GM23338 (cell line): ENCODE results near the gene ODF2L. TPM values are rescaled to one million over a fixed set of nuclear protein-coding genes. Genes with fewer than 3 reads are reported as not detected.

Experiments used
- ATAC-seq: fragments of 200-7000 bp; cut with Tn5 transposase; 3 replicates; pipeline ENCODE4 v1.9.1; 2020
- DNase-seq: peaks from one replicate; pipeline ENCODE4 v3.0.0-alpha.2; 2015; ENCODE audit warnings: low spot score
- H2AFZ ChIP-seq: fragments of 200-600 bp; sonication (generic); 2 replicates; pipeline ENCODE4 v1.8.0; 2016; ENCODE audit warnings: antibody characterized with exemption, mild to moderate bottlenecking, moderate library complexity
- H3F3A ChIP-seq: fragments of 200-600 bp; sonication (generic); replicated peaks from 2 replicates; pipeline ENCODE4 v1.8.0; 2017; ENCODE audit warnings: antibody characterized with exemption, mixed run types, low read depth
- H3K27ac ChIP-seq: fragments of 200-600 bp; sonication (generic); 2 replicates; pipeline ENCODE4 v1.6.1; 2016; ENCODE audit warnings: low read depth
- H3K27me3 ChIP-seq: fragments of 200-600 bp; sonication (generic); 2 replicates; pipeline ENCODE4 v1.8.0; 2016; ENCODE audit warnings: mild to moderate bottlenecking, mixed run types, moderate library complexity; ENCODE audit not compliant: insufficient read depth
- H3K36me3 ChIP-seq: fragments of 200-600 bp; sonication (generic); 2 replicates; pipeline ENCODE4 v1.8.0; 2016; ENCODE audit warnings: mild to moderate bottlenecking; ENCODE audit not compliant: insufficient read depth
- H3K4me1 ChIP-seq: fragments of 200-600 bp; sonication (generic); 2 replicates; pipeline ENCODE4 v1.8.0; 2016; ENCODE audit warnings: mild to moderate bottlenecking, moderate library complexity; ENCODE audit not compliant: insufficient read depth
- H3K4me2 ChIP-seq: fragments of 200-600 bp; sonication (generic); 2 replicates; pipeline ENCODE4 v1.7.1; 2017; ENCODE audit warnings: mixed run types
- H3K4me3 ChIP-seq: fragments of 200-600 bp; sonication (generic); 2 replicates; pipeline ENCODE4 v1.6.1; 2016; ENCODE audit warnings: mixed run types
- H3K79me2 ChIP-seq: fragments of 200-600 bp; sonication (generic); replicated peaks from 2 replicates; pipeline ENCODE4 v1.8.0; 2017; ENCODE audit warnings: mild to moderate bottlenecking; ENCODE audit not compliant: insufficient read depth
- H3K9me2 ChIP-seq: fragments of 200-600 bp; sonication (generic); 2 replicates; pipeline ENCODE4 v1.8.0; 2017; ENCODE audit not compliant: insufficient read depth
- H4K20me1 ChIP-seq: fragments of 200-600 bp; sonication (generic); replicated peaks from 2 replicates; pipeline ENCODE4 v1.8.0; 2017; ENCODE audit warnings: mild to moderate bottlenecking; ENCODE audit not compliant: insufficient read depth
- H3K27ac Mint-ChIP-seq: 2 replicates; pipeline ENCODE4 v1.8.0; 2020; ENCODE audit warnings: inconsistent platforms, mild to moderate bottlenecking, moderate library complexity, mixed read lengths
- H3K27me3 Mint-ChIP-seq: 3 replicates; pipeline ENCODE4 v1.8.0; 2022; ENCODE audit warnings: low read depth, mild to moderate bottlenecking, moderate library complexity, mixed read lengths, inconsistent platforms; ENCODE audit not compliant: insufficient read depth, poor library complexity
- H3K36me3 Mint-ChIP-seq: 3 replicates; pipeline ENCODE4 v1.8.0; 2021; ENCODE audit warnings: low read depth, mild to moderate bottlenecking, inconsistent platforms, moderate library complexity, mixed read lengths
- H3K4me1 Mint-ChIP-seq: 3 replicates; pipeline ENCODE4 v1.8.0; 2020; ENCODE audit warnings: mild to moderate bottlenecking, inconsistent platforms, mixed read lengths
- H3K4me3 Mint-ChIP-seq: 3 replicates; pipeline ENCODE4 v1.8.0; 2021; ENCODE audit warnings: moderate library complexity, mild to moderate bottlenecking, inconsistent platforms, mixed read lengths
- H3K9me3 Mint-ChIP-seq: 3 replicates; pipeline ENCODE4 v1.8.0; 2020; ENCODE audit warnings: moderate library complexity, mild to moderate bottlenecking, inconsistent platforms, mixed read lengths
- EZH2 ChIP-seq: fragments of 200-600 bp; sonication (generic); IDR thresholded peaks from one replicate; pipeline ENCODE4 v1.8.0; 2017; ENCODE audit warnings: antibody characterized with exemption, mild to moderate bottlenecking, low read depth; ENCODE audit not compliant: unreplicated experiment
- EZH2phosphoT487 ChIP-seq: fragments of 200-600 bp; sonication (generic); IDR thresholded peaks from one replicate; pipeline ENCODE4 v1.8.1; 2018; ENCODE audit warnings: antibody characterized with exemption; ENCODE audit not compliant: unreplicated experiment
- JUNB ChIP-seq: IDR thresholded peaks from one replicate; pipeline ENCODE4 v1.6.1; 2016; ENCODE audit warnings: antibody characterized with exemption; ENCODE audit not compliant: unreplicated experiment
- NANOG ChIP-seq: IDR thresholded peaks from 2 replicates; pipeline ENCODE4 v1.6.1; 2016; ENCODE audit warnings: antibody characterized with exemption, borderline replicate concordance
- POLR2AphosphoS5 ChIP-seq: IDR thresholded peaks from 2 replicates; pipeline ENCODE4 v1.6.1; 2016; ENCODE audit warnings: antibody characterized with exemption, low read depth
- ZNF462 ChIP-seq: fragments of 250-450 bp; sonication (Bioruptor Pico); IDR thresholded peaks from 2 replicates; pipeline ENCODE4 v1.5.0; 2020; ENCODE audit warnings: mild to moderate bottlenecking, moderate library complexity
- polyA plus RNA-seq: library from polyadenylated mRNA; unstranded; fragments of >200 nt; fragmentation: Nextera tagmentation; extraction: Ambion mirVana; gene quantifications from 2 replicates; pipeline ENCODE4 v1.2.1, GENCODE V29; 2016
- total RNA-seq: library from RNA; depleted of rRNA; stranded (reverse); fragments of >200 nt; shearing (Covaris generic); gene quantifications from 2 replicates; pipeline ENCODE4 v1.2.3, GENCODE V29; 2014
- TF ChIP-seq, protein P1 (sequence below): IDR thresholded peaks from one replicate; pipeline ENCODE4 v1.6.1; 2018; ENCODE audit warnings: antibody characterized with exemption; ENCODE audit not compliant: unreplicated experiment

Gene ODF2L
- total and polyA plus RNA-seq, 2 experiments from 2014 or later, result 29.8 to 51.5 TPM

DNA sequence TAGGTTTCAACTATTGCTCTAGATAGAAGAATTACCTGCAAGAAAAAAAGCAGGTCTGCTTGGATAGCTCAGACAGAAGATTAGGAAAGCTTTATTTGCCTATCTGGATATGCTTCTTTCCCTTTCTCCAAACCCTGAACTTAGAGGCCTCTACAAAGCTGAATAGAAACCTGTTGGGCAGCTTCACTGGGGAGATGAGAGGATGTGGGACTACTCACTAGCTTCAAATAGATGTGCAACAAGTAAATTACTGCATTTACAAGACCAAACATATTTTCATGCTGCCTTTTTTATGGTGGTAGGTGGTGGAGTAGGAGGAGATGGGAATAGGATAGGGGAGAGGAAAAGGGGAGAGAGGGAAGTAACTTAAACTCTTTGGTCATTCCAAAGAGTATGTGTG is 34.3 kb upstream of the ODF2L start:
- no peaks in the 10 kb centered on the region for H3K27me3 ChIP-seq
- DNase-seq (no peak), ATAC-seq (no peak)
- no peaks in the 10 kb centered on the region for H3K36me3 Mint-ChIP-seq
- no peak overlapping the region for H3K4me3 ChIP-seq
- peak overlapping the region; percentile 3; the same call in 1 of the 2 replicates for H2AFZ ChIP-seq
- H3K27ac Mint-ChIP-seq, result no peak overlapping the region
- H3K4me2 ChIP-seq, result no peak overlapping the region
- no peaks in the 10 kb centered on the region for H3K4me1 Mint-ChIP-seq
- no peaks in the 10 kb centered on the region for H3K27me3 Mint-ChIP-seq
- H3K9me2 ChIP-seq, result no peaks in the 10 kb centered on the region
- no peaks in the 10 kb centered on the region for H3K4me1 ChIP-seq
- H3F3A ChIP-seq, result no peaks in the 10 kb centered on the region
- H3K79me2 ChIP-seq, result no peaks in the 10 kb centered on the region
- no peak overlapping the region for H3K4me3 Mint-ChIP-seq
- H3K36me3 ChIP-seq, result no peaks in the 10 kb centered on the region
- TF ChIP-seq ZNF462 (no peak), EZH2 (no peak), EZH2phosphoT487 (no peak), POLR2AphosphoS5 (no peak), JUNB (no peak), NANOG (no peak)
- TF ChIP-seq, protein P1, sequence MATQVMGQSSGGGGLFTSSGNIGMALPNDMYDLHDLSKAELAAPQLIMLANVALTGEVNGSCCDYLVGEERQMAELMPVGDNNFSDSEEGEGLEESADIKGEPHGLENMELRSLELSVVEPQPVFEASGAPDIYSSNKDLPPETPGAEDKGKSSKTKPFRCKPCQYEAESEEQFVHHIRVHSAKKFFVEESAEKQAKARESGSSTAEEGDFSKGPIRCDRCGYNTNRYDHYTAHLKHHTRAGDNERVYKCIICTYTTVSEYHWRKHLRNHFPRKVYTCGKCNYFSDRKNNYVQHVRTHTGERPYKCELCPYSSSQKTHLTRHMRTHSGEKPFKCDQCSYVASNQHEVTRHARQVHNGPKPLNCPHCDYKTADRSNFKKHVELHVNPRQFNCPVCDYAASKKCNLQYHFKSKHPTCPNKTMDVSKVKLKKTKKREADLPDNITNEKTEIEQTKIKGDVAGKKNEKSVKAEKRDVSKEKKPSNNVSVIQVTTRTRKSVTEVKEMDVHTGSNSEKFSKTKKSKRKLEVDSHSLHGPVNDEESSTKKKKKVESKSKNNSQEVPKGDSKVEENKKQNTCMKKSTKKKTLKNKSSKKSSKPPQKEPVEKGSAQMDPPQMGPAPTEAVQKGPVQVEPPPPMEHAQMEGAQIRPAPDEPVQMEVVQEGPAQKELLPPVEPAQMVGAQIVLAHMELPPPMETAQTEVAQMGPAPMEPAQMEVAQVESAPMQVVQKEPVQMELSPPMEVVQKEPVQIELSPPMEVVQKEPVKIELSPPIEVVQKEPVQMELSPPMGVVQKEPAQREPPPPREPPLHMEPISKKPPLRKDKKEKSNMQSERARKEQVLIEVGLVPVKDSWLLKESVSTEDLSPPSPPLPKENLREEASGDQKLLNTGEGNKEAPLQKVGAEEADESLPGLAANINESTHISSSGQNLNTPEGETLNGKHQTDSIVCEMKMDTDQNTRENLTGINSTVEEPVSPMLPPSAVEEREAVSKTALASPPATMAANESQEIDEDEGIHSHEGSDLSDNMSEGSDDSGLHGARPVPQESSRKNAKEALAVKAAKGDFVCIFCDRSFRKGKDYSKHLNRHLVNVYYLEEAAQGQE, result no peak
- no peaks in the 10 kb centered on the region for H4K20me1 ChIP-seq
- H3K9me3 Mint-ChIP-seq, result no peaks in the 10 kb centered on the region
- H3K27ac ChIP-seq, result no peak overlapping the region
